HPDE6-E6E7 (cell line): ENCODE results near the gene DHX29.

Source experiments
- DNase-seq: peaks from one replicate; pipeline ENCODE4 v3.0.0; 2011; ENCODE audit warnings: missing footprints; ENCODE audit errors: extremely low spot score

The DHX29 gene

DNA sequence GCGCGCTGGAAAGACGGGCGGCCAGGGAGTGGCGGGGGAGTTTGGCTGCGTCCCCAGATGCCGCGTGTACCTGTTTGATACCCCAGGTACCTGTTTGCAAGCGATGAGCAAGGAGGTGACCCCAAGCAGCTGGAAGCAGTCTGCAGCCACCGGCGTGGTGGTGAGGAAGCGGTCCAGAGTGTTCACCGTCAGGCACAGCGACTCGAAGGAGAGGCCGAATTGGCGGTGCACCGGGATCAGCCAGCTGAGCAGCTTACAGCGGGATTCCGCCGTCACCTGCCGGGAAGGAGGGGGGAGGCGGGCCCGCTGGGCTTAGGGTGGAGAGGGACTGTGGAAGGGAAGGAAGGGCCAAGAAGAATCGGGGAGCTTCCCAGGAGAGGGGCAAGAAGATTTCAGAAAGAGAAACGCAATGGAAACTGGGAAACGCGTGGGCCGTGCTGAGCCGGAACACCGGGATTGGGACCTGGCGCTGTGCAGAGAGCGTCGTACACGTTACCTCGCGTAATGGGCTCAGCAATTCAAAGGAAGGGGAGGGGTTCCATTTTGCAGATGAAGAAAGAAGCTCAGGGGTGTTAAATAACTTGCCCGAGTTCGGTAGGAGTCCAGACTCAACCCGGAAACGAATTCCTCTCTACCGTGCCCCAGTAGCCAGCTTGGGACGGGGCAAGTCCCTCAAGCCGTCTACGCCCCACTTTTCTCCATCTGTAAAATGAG, 75.1 kb downstream of the DHX29 start:
- peak; percentile 46 for DNase-seq

DNA sequence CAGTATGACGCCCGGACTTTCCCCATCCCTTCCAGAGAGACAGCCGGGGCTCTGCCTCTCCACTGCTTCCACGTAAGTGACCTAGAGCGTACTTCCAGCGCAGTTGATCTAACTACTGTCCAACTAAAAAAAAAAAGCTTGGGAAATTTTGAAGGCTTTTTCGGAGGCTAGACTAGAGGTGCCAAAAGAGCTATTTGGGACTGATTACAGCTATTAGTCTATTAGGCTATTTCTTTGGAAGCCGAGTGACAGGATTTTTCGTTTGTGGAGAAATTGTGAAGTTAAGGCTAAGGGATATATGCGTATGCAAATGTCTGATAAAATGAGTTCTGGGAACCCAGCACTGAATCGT, 75.6 kb downstream of the DHX29 start:
- no peak for DNase-seq

DNA sequence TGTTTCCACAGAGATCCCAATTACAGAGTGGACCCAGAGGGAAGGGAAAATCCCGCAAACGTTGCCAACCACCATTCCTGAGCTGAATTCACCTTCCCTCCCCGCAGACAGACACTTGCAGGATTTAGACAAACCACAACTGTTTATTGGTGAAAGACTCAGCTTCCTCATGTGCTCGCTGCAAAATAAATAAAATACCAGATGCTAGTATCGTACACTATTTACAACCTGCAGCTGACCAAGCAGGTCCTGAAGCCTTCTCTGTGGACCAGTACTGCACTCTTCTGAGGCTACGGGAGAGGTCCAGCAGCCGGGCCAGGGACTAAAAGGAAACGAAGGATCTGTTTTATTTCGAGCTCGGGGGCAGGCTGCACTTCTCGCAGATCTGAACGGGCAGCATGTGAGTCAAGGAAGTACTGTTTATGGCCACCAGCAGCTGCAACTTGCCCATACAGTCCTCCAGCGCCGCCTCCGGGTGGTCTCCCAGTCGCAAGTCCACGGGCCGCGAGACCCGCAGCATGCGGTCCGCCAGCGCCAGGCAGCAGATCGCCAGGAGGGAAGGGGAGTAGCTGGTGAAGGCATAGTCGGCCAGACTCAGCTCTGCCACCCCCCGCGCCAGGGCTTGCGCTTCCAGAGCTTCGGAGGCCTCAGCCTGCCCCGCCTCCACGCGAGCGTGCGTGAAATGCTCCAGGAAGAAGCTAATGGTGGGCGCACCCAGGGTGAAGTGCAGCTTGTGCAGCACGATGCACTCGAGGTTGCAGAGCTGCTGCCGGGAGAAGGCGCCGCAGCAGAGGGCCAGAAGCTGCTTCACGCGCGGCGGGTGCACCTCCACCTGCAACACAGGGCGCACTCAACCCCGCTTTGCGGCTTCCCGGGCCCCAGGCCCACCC, 76.2 kb downstream of the DHX29 start:
- DNase-seq: no peak

DNA sequence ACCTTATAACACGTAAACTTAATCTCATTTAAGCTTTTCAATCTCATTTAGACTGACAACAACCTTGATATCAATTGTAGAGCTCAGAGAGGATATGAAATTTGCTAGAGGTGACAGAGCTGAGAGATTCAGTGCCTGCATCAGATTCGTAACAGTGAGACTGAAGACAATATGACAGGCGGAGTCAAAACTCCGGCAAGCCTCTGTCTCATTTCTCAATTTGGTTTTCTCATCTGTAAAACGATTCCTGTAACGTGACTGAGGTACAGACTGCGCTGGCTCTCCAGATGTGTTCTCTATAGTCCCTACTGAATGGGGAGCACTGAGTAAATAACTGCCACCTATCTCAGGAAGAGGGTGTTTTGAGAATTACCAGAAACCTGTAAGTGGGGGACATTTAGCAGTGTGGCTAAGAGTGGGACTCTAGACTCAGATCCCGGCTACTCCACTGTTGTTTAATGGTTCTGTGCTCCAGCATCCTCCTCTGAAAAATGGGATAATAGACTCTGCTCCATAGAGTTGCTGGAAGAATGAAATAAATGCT, 77.3 kb downstream of the DHX29 start:
- DNase-seq: no peak

DNA sequence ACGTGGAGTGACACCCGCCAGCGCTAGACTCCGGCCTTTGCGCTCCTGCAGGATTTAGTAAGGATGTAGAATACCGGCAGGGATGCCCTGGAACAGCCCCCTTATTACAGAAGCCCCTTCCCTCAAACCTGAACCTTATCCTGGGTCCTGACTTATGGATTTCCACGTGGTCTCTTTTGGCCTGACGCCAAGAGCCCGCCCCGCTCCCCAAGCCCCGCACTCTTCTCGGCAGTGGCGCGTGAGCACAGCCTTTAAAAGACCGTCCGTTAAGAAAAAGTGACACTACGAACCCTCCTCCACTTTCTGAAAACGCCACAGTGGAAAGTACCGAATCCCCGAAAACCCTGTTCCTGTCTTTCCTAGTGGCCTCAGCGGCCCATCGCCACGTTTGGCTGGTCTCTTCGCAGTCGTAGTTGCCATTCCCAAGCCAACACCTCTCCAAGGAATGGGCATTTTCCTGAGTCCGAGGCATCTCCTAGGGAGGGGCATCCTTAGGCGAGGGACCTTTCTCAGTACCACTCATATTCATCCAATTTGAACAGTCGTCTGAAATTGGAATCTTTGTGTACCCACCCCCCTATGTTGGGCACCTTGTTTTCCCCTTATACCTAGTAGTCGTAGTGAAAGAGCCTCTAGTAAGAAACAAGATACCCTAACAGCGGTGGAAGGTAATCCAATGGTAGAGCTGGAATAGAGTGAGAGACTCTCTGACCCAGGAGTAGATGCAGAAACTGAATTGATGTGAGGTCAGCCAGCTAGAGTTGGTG, 79.6 kb downstream of the DHX29 start:
- no peak for DNase-seq

DNA sequence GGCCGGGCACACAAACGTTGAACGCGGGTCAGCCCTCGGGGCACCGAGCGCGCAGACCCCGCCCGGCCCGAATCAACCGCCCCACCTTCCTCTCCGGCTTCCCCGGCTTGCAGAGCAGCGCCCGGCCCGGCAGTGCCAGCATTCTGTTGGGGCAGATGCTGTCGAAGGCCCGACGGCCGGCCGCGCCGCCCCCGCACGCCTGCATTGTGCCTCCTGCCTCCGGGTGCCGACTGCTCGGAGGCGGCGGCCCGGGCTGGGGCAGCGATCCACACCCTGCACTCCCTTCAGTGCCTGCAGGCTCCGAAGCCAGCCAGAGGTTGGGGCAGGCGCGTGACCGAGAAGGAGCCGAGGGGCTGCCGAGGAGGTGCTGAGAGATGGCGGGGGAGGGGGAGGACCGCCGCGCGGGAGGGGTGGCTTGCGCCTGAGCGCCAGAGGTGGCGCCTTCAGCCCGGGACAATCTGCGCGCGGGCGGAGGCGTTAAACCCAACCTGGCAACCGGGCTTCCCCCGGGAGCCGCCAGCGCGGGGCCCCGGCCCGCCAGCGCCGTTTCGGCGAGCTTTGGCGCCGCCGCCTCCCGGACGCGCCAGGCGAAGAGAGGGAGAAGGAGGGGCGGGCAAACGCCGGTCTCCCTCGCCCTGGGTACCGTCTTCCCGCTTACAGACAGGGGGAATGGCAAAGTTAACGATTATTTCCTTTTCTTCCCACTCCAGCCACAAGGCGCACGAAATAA, 80.4 kb downstream of the DHX29 start, which contains the start of gene MCIDAS:
Gene MCIDAS (minus strand): TSS at position 382 of the 730 bp plus-strand sequence. CDS start 177 bp downstream, at position 205.
- peak; percentile 68 for DNase-seq

DNA sequence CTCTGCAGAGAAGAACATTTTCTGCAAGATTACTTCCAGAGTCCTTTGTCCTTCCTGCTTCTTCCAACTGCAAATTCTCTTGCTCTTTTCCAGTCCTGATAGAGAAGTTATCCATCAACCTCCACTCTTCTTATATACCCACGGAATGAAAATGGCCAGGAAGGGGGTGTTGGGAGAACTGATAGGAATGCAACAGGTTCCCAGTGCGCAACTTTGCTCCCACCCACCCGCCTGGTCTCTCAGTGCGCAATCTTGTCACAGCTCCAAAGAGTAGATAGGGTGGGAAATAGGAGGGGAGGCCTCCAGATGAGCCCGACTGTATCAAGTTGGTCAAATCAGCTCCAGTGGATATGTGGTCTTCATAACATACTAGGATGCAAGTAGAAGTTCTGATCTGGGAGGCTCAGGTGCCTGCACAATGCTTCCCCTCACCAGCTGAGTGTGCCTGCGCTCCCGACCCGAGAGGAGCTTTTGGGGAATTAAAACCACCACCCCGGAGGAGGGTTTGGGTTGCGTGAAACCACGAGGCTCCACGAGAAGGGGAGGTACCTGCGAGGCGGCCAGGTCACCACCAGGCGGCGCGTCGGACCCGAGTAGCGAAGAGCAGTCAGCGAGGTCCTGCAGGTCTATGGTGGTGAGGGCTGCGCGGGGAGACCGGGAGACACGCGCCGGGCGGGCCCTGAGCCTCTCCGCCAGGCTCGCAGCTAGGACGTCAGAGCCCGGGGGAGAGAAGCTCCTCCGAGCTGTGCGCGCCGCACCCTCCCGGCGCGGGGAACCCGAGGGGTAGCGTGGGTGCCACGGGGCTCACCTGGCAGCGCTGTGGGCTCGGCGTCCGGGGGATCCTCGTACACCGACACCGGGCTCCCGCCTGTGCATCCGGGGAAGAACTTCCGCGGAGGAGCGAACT, 81.2 kb downstream of the DHX29 start:
- DNase-seq: peak; percentile 66

DNA sequence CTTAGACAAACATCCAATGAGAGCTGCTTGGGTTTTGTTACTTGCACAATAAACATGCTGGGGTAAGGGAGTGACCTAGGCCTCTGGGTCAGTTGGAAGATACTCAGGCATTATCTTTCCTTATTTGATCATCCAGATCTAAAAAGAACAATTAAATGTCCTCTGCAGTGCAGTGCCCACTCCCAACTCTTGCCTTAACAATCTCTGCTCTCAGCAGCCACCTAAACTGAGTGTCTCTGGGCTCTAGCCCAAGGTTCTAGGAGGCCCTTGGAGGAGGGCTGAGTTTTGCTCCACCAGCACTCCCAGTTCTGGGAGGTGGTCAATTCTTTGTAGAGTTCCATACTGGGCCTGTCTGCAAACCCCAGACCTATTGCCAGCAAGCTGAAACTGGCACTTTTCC, 82.1 kb downstream of the DHX29 start:
- no peak for DNase-seq

DNA sequence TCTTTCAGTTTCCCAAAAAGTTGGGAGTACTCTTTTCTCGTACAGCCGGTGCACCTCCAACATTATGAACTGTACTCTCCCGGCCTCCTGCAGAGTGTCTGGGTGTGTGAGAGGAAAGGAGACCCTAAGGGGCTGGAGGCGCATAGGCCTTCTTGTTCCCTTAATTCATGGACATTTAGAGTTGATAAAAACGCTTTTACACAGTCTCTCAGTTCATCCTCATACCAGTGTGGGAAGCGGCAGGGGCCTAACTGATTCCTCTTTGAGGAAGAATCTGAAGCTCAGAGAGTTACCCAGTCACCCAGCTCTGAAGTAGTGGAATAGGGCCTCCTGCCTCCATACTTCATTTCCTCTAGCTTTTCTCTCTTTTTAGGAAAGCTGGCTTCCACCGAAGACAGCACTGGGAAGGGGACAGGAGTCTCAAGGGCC, 83.7 kb downstream of the DHX29 start:
- DNase-seq: no peak

DNA sequence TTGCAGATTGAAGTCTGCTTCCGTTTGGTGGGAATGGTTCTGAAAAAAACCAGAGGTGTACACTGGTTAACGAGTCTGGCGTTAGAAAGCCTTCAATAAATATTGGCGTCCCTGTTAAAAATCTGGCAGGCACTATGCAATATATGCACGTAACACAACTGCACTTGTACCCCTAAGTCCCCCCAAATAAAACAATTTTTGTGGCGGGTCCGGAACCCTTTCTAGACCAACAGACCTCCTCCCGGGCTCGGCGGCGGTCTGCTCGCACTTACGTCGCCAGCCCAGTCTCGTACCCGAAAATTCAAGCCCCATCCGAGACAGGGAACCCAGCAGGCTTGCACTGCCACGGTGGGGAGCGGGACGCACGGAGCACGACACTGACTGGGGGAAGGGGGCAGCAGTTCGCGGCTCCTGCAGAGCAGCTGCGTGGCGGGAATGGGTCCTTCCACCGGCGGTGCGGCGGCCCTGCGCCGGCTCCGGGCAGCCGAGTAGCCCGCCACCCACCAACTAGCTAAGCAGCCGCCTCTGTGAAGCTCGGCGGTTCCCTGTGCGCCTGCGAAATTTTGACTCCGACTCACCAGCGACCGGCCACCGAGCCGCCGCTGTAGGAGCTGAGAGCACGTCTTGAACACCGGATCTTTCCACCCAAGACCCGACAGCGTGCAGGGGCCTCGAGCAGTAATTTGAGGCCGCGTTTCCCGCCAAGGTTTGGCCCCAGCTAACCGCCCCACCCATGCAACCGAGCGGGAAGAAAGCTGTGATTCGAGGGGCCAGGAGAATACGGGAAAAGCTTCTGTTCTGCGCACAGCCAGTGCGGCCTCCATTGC, 84.3 kb downstream of the DHX29 start:
- no peak for DNase-seq

DNA sequence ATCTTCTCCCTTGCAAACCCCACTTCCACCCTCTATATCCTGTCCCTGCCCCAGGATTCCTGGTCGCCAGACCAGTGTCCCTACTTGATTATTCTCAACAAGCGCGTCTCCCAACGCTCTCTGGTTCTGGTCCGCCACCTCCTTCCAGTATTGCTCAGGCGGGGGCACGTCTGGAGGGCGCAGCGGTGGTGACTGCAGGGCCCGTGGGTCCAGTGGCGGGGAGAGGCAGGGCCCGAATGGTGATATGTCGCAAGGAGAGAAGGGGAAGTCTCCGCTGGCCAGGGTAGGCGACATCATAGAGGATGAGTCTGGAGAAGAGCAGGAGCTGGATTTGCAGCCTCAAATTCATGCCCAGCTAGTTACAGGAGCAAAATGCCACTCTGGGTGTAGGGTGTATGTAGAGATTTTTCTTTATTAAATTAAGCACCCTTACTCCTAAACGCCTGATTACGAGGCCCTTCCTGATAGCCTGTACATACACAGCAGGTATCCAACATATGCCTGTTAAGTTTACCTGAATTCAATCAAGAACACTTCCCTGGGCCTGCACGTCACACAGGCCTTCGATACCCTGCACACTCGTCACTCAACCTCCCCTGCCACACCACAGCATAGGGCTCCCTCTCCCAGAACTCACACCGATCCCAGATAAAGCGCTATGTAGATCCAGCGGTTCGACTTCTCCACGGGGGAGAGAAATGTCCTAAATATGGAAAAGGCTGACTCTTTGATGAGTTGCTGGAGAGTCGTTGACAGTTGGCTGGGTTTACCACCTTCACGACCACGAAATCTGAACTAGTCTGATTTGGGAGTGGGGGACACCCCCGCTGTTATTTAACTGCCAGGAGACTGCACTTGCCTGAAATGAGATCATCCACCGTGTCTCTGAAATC, 85.2 kb downstream of the DHX29 start:
- DNase-seq: no peak

DNA sequence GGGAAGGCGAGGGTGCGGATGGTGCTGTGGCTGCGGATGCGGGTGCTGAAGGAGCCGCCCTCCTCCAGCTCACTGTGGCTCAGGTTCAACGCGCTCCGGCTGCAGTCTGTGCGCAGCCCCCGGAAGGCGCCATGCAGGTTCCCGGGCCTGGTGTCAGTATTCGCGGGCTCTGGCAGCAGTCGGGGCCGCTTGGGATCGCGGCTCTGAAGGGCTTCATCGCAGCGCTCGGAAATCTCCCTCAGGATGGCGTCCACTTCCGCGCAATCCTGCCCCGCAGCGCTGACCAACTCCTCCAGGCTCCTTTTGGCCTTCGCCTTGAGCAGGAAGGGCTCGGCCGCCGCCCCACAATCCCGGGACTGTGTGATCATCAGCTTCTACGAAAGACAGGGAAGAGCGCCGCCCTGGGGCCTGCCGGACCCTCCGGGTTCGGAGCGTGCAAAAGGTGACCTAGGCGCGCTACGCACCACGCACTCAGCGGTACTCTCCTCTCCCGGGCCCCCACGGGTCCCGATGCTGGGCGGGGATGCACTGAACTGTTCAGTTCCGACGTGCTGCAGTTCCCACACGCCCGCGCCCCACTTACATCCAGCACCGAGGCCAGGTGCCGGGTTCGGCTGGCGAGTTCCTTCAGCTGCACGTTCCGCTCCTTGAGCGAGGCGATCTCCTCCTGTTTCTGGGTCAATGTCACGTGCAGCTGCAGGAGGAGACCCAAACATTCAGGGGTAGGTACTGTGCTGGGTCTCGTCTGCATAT, 86.9 kb downstream of the DHX29 start:
- DNase-seq: no peak

DNA sequence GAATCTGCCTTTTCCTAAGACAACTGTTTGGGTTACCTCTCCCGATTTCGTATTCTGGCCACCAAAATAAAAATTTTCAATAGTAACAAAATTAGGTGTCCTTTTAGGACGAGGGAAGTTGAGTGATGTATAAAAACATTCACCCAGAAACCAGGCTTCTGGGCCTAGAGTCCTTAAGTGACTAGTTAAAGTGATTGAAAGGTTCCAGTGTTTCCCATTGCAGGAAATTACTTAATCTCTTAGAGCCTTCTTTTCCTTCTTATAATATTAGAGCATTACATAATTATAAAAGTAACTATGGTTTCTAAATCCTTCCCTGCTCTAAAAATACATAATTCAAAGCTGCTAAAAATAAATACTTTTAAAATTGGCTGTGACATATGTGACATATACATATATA, 87.7 kb downstream of the DHX29 start:
- no peak for DNase-seq

DNA sequence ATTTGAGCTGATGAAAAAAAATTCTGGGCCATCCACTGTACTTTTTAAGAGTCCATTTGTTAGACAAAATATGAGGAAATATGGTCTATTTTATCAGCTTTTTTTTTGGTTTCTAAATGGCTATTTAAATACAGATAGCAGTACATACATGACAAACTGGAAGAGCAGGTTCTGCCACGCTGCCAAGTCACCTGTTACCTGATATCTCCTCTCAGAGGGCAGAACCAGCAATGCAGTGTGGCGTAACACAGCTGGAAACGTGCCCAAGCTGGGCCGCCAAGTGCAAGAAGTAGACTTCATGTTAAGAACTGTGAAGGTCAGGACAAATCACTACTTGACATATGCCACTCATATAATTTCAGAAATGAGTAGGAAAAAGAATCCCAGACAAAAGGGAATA, 88.5 kb downstream of the DHX29 start:
- peak; percentile 86 for DNase-seq

DNA sequence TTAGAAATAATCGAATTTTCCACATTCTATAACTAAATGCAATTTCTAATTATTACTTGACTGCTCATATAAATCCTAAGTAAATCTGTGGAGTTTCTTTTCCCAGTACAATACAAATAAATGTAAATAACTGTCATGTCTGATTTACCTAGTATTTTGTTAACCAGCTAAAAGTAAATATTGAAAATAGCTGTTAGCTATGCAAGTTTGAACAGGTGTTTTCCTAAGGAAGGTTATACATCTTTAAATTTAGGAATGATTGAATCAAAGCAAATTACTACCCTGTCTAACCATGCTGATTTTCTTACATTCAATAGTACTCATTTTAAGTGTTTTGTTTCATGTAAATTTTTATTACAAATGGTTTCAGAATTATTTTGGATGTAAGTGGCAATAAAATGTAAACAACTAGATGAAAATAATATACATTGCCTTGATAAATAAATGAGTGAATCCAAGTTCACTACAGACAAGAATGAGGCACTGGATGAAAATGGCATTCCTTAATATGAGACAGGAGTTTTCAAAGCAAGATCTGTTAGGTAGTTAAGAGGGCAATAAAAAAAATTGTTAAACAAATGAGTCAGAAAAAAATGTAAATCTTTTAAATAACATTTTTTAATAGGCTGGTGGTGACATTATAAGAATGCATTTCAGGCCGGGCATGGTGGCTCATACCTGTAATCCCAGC, 96.2 kb downstream of the DHX29 start:
- DNase-seq: no peak
